ENCODE measurements around the gene RNGTT.

DNA sequence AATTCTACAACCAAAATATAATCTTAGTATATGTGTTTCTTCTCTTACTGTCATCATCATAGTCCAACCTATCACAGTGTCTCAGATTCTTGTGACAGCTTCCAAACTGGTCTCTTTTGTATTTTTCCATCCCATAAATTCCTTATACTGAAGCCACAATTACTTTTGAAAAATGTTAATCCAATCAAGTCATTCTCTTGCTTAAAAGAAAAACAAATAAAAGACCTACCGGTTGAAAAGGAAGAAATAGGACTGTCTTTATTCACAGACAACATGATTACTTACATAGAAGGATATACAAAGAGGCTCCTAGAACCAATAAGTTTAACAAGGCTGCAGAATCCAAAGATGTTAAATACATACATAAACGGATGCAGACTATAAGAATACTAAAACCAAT is 339.9 kb downstream of the RNGTT start:
- TF ChIP-seq EZH2 (IDR thresholded peaks at IDR 0.05; ENCODE audit: low read length, unreplicated experiment) (no peak), EZH2phosphoT487 (IDR thresholded peaks at IDR 0.05; ENCODE audit: borderline replicate concordance, low read length) (no peak)
- TF ChIP-seq, protein P1, sequence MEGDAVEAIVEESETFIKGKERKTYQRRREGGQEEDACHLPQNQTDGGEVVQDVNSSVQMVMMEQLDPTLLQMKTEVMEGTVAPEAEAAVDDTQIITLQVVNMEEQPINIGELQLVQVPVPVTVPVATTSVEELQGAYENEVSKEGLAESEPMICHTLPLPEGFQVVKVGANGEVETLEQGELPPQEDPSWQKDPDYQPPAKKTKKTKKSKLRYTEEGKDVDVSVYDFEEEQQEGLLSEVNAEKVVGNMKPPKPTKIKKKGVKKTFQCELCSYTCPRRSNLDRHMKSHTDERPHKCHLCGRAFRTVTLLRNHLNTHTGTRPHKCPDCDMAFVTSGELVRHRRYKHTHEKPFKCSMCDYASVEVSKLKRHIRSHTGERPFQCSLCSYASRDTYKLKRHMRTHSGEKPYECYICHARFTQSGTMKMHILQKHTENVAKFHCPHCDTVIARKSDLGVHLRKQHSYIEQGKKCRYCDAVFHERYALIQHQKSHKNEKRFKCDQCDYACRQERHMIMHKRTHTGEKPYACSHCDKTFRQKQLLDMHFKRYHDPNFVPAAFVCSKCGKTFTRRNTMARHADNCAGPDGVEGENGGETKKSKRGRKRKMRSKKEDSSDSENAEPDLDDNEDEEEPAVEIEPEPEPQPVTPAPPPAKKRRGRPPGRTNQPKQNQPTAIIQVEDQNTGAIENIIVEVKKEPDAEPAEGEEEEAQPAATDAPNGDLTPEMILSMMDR (conservative IDR thresholded peaks at IDR 0.05; ENCODE audit: low read depth, low read length), result no peak

Data from PC-3 (cell line).